Measurements from ENCODE around the gene TBX15.
"Not testable (repeated sequence)": the region's sequence is repeated elsewhere in the genome, so short reads cannot be mapped to it uniquely, and the experiment has no call there.

The TBX15 gene

DNA sequence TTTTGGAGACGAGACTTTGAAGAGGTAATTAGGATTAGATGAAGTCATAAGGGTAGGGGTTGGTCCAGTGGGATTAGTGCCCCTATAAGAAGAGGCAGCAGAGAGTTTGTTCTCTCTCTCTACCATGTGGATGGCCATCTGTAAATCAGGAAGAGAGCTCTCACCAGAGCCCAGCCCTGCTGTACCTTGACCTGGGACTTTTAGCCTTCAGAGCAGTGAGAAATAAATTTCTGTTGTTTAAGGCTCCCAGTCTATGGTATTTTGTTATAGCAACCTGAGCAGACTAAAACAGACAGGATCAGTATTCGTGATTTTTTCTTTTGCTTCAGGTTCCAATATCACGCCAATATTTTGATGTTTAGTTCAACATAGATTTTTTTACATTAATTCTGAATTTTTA lies 30.0 kb downstream of the TBX15 start:
- no peak for DNase-seq

DNA sequence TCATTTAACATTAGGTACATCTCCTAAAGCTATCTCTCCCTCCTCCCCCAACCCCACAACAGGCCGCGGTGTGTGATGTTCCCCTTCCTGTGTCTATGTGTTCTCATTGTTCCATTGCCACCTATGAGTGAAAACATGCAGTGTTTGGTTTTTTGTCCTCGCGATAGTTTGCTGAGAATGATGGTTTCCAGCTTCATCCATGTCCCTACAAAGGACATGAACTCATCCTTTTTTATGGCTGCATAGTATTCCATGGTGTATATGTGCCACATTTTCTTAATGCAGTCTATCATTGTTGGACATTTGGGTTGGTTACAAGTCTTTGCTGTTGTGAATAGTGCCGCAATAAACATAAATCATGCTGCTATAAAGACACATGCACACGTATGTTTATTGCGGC lies 30.6 kb downstream of the TBX15 start:
- DNase-seq: not testable (repeated sequence)

DNA sequence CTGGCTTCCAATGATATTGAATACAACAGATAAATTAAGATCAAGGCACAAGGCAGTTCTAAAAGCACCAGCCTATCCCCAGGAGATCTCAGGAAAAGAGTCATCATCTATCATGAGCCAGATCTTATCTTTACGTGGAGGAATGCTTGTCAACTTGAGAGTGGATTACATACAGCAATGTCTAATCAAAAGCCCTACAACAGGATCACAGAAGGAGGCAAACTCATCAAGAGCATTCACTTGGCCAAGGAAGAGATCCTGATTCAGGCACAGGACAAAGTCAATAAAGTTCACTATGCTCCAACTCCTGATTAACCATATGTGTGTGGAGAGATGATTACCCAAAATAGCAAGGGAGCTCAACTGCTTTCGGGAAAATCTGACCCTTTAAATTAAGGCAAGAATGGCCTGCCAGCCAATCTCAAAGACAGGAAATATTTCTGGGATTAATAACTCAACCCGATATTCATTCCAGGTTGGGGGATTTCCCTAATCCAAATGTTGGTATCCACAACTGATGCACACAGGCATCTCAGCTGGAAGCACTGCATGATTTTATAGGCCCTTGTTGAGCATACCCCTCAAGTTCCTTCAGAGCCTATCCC lies 33.7 kb downstream of the TBX15 start:
- no peak for DNase-seq

DNA sequence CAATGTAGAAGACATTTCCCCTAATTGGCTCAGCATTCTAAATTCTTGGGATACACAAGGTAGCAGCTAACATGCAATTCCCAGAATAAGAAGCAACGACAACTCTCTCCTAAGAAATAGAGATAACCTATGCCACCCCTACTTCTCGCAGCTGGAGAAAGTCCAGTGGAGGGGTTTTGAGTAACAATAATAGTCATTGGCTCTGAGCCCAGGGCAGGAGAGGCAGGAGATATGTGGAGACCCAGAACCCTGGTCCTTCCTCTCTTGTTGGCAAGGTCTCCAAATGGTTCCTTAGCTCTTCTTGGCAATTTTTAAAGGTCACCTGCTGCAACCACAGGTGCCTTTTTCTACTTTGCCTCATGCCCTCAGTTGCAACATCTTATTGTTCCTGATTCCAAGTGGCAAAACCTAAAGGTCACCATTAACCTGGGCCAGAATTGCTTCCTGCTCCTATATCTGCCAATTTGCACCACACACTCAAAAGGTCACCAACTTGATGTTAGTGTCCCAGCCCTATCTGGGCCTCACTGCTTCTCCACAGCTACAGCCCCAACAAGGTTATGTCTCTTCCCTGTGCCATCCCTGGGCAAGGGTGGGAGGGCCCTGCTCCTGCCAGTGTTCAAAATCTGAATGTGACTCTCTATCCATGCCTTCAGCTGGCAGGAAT lies 36.7 kb downstream of the TBX15 start:
- no peak for DNase-seq

DNA sequence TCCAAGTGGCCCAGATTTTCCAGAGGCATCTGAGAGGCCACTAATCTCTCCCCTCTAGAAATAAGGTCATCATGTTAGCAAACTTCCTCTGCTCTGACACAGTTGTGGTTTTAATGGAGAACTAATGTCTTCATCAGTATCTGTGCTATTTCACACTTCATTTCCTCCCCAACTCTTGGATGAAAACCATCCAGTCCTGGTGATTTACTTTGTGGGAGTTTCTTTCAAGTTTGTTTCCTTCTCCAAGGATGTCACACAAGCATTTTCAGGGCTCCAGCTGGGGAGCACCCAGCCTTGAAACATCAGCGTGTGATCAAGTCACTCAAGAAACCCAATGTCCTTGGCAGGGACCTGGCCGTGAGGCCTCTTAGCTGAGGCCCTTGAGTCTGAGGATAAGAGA lies 38.8 kb downstream of the TBX15 start:
- DNase-seq: no peak

DNA sequence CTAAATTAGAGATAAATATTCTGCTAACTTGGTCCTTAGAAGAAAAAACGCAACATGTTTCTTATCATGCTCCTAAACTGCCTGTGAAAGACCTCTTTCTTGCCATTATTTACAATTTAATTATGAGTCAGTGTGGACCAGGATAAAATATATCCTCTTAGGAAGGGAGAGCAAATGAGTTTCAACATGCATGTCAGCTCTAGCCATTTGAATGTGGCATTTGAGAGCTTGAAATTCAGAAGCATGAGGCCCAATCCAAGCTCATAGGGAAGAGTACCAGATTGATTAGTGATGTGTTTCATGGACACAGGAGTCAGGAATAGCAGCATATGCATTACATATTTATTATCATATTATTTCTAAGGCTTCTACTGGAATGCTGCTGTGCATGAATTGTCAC lies 39.3 kb downstream of the TBX15 start:
- no peak for DNase-seq

DNA sequence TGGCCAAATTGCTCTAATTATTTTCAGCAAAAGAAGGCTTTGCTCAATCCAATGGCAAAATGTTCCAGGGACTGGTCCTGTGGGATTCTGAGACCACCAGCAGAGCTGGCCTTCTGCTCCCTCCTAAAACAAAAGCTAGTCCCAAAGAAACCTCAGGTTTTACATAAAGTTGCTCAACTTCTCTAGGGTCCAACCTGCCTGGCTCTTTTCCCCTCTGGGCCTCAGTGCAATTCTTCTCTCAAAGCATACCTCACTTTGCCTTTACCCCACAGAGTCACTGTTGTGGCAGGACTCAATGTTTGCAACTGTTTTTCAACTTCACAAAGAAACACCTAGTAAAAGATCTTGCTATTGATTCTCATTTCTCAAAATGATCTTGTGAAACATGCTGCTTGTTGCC lies 39.8 kb downstream of the TBX15 start:
- no peak for DNase-seq

DNA sequence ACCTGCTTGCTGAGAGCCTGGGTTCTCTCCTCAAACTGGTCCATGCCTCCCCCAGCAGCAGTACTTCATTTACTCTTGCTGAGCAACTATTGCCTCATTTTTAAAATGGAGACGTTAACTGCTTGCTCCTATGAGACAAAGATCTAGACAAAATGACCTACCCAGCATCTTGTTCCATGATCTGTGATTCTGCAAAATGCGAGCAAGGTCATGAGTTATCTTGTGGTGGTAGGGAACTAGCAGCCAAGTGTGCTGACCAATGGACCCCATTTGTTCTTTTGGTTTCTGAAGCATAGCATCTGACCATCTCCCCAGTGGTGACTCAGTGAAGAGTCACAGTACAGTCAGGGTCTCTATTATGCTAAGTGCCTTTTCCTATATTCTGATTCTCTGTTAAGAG lies 40.4 kb downstream of the TBX15 start:
- no peak for DNase-seq

DNA sequence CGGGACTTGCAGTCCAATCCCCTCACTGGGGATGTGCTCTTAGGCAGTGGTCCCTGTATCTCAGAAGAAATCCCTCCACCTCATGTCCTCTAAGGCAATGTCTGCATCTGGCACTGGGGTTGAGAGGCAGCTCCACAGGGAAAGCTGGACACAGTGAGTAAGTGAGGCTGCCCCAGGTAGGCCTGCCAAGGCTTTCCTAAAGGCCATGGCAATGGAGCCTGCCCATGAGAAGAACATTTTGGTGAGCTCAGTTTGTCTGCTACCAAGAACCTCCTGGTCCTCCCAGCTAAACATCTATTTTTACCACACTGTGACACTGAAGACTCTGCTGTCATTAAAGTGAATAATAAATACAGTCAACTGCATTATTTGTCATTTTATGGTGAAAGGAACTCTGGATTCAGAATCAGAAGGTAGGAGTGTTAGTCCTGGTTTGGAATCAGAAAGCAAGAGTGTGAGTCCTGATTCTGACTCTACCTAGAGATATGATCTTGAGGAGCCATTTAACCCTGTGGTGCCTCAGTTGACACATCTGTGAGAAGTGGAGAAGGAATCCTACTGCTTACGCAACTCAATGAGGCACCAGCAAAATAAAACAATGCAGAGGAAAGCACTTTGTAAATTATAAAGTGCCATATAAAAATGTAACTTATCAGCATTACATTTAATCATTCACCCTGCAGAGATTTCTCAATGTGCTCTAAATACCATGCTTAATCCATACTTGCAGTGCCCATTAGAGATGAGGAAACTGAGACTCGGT lies 41.0 kb downstream of the TBX15 start:
- no peak for DNase-seq

DNA sequence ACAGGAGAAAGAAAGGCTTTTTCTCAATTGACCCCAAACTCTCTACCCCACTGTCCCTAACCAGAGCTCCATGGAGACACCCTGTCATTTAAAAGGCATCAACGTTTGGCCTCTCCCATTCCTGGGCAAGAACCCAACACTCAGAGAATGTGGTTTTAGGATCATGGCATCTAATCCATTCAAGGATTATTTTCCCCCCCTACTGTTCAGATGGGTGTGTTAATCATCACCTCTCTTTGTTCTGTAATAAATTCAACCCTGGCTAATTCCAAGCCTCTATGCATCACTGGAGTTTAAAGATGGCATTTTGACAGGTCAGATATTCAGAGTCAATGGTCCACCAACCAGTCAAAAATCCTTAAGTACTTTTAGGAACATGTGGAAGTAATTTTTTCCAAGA lies 42.7 kb downstream of the TBX15 start:
- no peak for DNase-seq

DNA sequence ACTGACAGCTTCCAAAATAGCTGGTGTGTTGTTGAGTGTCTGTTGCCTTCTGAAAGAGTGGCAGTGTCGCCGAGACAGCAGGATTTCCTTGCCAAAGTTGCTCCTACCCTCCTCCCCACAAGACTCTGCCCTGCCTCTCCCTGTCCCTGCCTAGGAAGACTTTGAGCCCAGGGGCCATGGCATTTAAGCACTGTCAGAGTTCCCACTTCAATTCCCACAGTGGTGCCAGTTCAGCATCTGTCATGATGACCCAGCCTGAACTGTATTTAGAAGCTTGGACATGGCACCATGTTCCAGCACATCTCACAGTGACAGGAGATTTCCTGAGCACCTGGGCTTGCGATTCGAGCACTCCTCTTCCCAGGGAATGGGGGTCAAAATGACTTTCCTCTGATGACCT lies 43.6 kb downstream of the TBX15 start:
- no peak for DNase-seq

DNA sequence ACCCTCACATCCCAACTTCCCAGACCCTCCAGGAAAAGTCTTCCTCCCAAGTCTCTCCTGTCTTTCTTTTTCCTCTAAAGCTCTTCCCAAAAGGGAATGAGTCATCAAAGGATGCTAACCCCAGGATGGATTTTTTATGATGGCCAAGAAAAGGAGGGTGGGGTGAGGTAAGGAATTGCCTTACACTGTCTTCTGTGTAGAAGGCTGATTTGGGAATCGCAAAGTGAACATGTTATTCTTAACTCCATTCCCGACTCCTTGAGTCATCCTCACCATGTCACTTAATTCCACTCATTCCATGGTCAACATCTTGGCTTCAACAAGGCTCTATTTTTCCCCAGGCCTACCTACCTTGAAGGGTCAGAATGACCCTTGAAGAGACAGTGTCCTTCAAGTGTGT lies 44.0 kb downstream of the TBX15 start:
- no peak for DNase-seq

DNA sequence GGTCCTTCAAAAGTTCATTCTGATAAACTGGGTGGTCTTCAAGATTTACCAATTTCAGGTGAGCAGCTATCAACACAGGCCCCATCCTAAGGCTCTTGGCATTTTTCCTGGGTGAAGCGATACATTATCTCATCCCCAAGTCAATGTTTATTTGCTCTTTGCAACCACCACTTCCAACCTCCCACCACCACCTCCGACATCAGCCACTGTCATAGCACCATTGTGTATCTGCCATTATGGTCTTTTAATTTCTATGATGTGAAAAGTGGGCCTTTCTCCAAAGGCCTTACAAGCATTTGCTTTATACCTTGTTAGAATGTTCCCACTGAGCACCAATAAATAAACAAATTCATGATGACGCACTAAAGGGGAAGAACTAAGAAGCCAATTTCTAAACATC lies 47.2 kb downstream of the TBX15 start:
- no peak for DNase-seq

DNA sequence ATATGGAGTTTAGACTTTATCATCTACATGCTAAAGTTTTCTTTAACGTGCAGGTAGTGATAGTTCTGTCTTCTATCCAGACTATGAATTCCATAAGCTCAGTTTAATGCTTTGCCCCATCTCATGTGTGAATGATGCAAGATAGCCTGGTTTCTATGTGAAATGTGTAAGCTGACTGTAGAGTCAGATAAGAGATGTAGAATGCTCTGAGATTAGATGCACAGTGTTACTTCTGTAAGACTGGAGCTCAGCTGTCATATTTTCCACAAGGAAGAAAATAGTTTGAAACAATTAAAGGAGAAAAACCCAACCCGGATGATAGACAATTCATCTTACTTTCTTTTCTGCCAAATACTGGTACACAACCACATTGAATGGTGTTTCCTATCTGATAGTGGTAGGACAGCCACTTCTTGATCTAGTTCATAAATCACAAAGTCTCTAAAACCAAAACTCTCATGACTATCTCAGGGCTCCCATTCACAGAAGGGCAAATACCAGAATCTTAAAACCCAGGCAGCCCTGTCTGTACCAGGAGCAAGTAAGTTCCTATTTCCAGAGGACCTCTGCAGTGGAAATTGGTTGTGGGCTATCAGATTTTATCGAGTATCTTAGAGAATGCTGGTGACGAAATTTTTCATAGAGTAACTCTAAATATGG lies 50.6 kb downstream of the TBX15 start:
- no peak for DNase-seq

DNA sequence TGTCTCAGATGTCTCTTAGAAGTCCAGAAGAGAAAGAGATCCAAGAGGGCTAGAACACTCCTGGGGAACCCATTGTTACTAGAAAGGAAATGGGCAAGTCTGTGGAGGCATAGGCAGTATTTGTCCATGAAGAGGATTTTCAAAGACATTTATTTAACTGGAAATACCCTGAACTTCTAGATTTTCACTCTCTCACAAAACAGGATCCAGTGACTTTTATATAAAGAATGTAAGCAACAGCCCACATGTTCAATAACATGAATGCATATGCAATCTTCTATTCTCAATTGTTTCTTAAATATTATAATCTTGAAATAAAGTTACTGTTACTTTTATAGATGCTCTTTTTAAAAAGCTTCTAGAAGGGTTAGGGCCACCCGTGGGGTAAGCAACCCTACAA lies 53.4 kb downstream of the TBX15 start:
- no peak for DNase-seq

DNA sequence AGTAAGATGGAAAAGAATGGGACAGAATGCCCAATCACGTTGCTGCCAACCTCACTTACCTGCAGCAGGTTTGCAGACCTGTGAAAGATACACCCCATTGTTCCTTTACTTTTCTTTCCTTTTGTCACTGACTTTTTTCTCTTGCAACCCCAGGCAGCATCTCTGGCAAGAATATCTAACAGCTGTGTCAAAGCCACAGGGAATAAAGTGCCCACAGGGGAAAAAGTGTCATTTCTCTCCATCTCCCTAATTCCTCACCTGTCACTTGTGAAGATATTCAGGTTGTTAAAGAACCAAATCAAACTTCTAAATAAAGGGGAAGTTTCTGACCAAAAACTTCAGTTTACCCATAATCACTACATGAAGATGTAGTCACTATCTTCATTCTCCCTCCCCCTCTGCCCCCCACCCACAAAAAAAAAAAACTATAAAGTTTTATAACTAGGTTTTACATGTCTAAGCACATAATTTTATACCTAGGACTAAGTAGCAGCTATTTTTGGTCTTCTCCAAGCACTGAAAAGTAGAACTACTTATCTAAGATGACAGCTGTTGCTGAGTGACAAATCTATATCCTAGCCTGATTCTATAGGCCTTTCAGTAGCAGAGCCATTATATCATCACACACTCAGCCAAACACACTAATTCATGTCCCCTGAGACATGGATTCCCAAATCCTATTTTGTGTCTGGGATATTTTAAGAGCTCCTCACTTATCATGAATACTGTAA lies 54.9 kb downstream of the TBX15 start:
- DNase-seq: no peak

DNA sequence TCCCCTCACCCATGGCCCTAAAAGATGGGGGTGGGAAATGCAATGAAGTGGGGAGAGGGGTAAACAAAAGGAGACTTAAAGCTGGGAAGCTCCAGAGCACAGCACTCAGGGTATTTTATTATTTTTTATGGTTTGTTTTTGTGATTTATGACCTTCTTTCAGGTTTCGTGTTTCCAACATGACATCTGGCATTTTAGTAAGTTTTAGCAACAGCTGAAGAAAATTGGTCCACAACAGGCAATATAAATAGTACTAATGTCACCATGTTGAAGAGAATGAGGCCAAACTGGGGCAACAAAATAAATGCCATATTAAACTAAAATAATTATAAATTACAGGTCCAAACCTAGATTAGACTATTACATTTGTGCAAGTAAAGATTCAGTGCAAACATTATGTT lies 56.3 kb downstream of the TBX15 start:
- DNase-seq: no peak

DNA sequence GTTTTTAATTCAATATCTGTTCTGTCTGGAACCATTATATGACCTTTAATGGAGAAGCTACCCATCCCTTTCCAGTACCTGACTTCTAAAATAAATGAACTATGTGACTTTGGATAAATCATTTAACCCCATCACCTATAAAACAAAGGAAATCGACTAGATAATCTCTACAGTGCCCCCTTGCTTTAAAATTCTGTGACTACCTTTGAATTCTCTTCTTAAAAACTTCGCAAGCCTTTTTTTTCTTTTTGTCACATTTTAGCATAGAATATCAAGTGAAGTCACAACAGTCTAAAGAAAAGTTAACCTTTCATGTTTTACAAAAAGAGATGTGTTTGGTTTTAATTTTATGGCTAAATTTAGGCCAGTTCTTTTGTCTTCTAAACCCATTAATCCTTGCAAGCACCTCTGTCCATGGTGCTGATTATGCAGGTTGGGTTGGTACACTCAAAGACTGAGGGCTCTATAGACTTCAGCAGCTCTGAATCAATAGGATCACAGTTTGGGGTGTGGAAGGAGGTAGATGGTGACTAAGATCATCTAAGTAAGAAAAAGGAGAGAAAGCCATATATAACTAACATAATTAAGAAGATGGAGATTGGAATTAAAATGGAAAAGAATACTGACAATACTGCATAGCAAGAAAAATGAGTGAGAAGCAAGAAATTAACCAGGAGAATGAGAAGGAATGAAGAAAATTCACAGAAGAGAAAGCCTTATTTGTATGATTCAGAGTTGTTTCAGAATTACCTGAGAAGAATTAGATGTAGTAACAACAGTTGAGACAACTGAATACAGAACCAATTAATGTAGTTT lies 59.2 kb downstream of the TBX15 start:
- DNase-seq: no peak

DNA sequence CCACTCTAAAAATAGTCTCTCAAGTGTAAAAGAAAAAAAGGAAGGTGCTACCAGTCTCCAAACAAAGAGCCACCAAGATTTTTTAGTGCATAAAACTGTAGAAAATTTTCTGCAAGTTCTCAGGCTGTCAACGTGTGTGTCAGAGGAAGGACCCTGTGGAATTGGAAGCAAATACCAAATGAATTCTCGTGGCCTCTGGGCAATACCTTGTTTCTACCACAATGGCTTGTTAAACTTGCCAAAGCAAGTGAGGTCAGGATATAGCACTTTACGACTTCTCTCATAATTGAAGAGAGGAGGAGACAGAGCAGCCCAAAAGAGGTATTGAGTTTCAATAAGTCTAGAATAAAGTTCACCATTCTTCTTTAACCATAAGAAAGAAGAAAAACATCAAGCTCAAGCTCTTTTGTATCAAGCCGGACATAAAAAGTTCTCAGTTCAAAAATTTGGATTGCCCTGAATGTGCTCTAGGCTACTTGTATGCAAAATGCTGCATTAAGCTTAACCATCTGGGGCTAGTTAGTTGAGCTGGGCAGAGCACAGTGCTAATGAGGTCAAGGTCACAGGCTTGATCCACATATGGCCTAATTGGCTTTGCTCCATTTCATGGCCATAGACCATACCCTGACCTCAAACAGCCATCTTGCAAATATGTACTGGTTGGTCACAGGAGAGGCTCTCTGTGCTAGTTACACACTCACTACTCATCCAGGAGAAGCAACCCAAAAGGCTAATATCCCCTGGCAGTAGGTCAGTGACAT lies 60.5 kb downstream of the TBX15 start:
- DNase-seq: no peak

DNA sequence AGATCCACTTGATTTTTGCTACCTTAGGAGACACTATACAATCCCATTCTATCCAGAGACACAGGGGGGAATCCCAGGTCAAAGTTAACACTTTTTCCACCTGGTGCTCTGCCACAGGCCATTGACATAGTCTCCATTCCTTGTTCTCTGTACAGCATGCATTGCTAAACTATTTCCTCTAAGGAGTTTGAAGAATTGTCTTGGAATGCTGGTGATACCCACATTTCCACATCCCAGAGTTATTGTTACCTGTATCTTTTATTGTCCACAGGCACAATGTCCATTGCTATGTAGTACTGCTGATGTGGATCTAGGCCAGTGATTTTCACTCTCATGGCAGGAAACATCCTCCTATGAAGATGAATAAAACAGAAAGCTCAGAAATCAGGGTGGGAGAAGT lies 61.9 kb downstream of the TBX15 start:
- no peak for DNase-seq

DNA sequence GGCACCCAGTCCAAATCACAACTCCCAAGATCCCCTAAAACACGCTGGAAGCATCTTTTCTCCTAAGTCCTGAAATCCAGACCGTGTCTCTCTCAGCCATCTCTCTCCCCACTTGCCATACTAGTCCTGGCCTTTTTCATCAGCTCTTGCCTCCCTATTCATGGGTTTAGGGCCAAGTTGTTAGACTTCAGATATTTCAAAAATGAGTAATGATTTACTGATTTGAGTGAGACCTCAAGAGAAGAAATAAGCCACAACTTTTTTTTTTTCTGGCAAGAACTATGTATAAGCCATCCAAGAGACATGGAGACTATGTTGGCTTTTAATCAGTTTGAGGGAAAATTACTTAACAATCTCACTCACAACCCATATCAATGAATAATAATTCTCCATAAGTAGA lies 62.5 kb downstream of the TBX15 start:
- no peak for DNase-seq

DNA sequence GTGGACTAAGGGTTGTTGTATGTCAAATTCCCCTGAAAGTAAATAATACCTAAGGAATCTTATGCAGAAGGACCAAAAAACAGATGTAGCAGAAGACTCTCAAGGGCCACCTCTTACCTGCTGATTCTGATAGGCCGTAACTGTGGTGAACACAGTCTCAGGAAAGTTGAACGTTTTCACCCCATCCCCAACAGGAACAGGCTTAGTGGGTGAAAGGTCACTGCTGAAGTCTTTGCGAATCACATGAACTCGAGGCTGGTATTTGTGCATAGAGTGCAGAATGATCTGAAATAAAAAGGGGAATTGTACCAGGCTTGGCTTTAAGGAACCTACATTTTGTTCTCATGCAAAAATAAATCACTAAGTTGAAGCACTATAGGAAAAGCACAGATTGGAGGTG lies 64.8 kb downstream of the TBX15 start:
- no peak for DNase-seq

All from NCI-H1092 (cell line).